Loucy (cell line): ENCODE data around the gene SYNE3.

Source experiments
- EZH2phosphoT487 ChIP-seq: fragments of 200-600 bp; IDR thresholded peaks from 2 replicates; pipeline ENCODE4 v1.6.1; 2018; ENCODE audit warnings: antibody characterized with exemption, mild to moderate bottlenecking, moderate library complexity, borderline replicate concordance
- TF ChIP-seq, protein P1 (sequence below): fragments of 200-600 bp; sonication (generic); conservative IDR thresholded peaks from 2 replicates; pipeline ENCODE4 v1.5.1; 2014; ENCODE audit warnings: mild to moderate bottlenecking, antibody characterized with exemption, low read length

- TF ChIP-seq, protein P1, sequence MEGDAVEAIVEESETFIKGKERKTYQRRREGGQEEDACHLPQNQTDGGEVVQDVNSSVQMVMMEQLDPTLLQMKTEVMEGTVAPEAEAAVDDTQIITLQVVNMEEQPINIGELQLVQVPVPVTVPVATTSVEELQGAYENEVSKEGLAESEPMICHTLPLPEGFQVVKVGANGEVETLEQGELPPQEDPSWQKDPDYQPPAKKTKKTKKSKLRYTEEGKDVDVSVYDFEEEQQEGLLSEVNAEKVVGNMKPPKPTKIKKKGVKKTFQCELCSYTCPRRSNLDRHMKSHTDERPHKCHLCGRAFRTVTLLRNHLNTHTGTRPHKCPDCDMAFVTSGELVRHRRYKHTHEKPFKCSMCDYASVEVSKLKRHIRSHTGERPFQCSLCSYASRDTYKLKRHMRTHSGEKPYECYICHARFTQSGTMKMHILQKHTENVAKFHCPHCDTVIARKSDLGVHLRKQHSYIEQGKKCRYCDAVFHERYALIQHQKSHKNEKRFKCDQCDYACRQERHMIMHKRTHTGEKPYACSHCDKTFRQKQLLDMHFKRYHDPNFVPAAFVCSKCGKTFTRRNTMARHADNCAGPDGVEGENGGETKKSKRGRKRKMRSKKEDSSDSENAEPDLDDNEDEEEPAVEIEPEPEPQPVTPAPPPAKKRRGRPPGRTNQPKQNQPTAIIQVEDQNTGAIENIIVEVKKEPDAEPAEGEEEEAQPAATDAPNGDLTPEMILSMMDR, result no peak
- TF ChIP-seq EZH2phosphoT487, result no peak
Observed at GRCh38 chr14:95476747-95477146, 39.7 kb downstream of the SYNE3 start.
